Measurements from ENCODE around the gene FAM204A. TPM values are rescaled to one million over a fixed set of nuclear protein-coding genes. Genes with fewer than 3 reads are reported as not detected.

Gene FAM204A
- total RNA-seq, 5 donors from 2014 or later (not counting 1 experiment from before 2014, with no cell fraction given) = 57.1 to 63.3 (median 58.0) TPM

DNA sequence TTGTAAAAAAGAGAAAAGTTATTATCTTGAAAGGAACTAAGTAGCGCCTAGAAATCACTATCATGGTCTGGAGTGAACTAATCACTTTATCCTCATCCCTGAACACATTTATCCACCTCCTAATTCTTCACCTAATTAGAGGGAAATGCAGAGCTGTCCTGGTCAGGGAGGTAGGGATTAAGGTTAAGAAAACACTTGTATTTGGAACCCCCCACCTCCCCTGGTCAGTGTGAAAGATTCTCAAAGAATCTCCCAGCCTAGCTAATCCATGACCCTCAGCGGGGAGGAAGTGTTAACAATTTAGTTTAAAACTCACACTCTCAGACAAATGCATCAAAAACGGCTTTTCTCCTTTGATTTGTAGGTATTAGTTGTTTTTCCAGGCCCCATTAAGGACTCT, 83.8 kb downstream of the FAM204A start:
- CTCF ChIA-PET = no interaction called here

DNA sequence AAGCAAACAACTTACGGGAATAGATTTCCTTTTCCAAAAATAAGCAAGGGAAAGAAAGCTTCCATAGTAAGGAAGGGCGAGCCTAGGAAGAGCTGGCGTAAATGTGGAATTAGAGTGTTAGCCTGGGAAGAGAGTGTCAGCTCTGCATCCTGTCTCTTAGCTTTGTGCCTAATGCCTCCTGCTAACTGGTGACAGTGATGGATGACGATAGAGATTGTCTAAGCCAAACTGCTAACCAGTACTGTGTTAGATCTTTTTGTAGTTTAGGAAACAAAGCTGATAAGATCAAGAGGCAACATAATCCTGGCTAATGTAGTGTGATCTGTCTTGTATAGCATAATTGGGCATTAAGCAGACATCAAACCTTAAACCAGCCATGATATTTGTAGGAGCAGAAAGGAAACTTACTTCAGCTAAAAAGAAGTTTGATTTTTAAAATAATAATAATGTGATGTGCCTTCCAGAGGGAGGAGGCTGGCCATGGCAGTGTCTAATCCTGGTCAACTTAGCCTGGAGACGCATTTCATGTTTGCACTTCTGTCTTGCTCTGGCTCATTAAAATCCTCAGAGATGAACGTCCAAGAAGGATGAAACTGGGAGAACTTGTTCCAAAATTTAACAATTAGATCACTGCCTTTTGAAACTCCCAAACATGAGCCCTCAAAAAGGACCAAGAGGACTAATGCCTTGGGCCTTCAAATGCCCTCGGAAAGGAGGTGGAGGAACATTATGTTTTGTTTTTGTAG, 85.1 kb downstream of the FAM204A start:
- CTCF ChIA-PET = no interaction called here

More for the DNA sequence above, 83.8 kb downstream of the FAM204A start:
- Histone ChIP-seq H3K4me3 (ENCODE audit: control insufficient read depth in 1 of 2, extremely low read depth in 1 of 2, low read length in 1 of 2) (no peak overlapping the region), H3K27me3 (replicated peaks in 1 of 2; ENCODE audit: control insufficient read depth in 2 of 2, extremely low read depth in 1 of 2, insufficient read depth in 2 of 2, low read length in 1 of 2) (peaks cover 4 to 17% of the 10 kb centered on the region in 2 experiments), H3K36me3 (ENCODE audit: control insufficient read depth in 2 of 2, extremely low read depth in 1 of 2, insufficient read depth in 1 of 2, low read length in 1 of 2) (no peaks in the 10 kb centered on the region), H3K4me1 (ENCODE audit: control insufficient read depth in 1 of 2, extremely low read depth in 1 of 2, insufficient read depth in 2 of 2, low read length in 2 of 2) (no peaks in the 10 kb centered on the region), H3K9me3 (no peaks in the 10 kb centered on the region), H3K27ac (ENCODE audit: low read length) (no peak overlapping the region)
- Mint-ChIP-seq H3K27me3 (peaks cover 46 to 71% of the 10 kb centered on the region in 2 donors), H3K36me3 (no peaks in the 10 kb centered on the region), H3K4me1 (no peaks in the 10 kb centered on the region), H3K27ac (no peak overlapping the region), H3K9me3 (no peaks in the 10 kb centered on the region), H3K4me3 (no peak overlapping the region)
- WGBS (ENCODE audit: insufficient coverage) = no CpG with 5 or more reads among the region's 3 CpGs
- no peak for ATAC-seq (replicated peaks in 1 of 4)
- POLR2A ChIA-PET = no interaction called here
- DNase-seq = no peak

DNA sequence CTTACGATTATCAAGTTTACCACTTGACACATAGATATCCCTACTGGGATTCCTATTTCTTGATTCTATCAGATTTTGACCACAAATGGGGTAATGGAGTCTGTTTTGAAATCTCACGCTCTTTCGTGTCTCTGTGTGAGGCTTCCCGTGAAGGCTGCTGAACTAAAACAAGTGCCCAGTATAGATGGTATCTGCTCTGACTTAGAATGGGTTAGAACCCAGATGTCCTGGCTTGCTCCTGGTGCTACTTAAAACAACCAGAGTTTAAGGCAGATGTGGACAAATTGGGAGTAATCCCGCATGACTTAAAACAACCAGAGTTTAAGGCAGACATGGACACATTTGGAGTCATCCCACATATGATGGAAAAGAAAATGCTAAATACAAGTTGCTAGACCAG, 85.9 kb downstream of the FAM204A start:
- POLR2A ChIA-PET = no interaction called here
- Histone ChIP-seq H3K9me3 (no peaks in the 10 kb centered on the region), H3K27me3 (replicated peaks in 1 of 2; ENCODE audit: control insufficient read depth in 2 of 2, extremely low read depth in 1 of 2, insufficient read depth in 2 of 2, low read length in 1 of 2) (peaks cover 4 to 23% of the 10 kb centered on the region in 2 experiments), H3K4me3 (ENCODE audit: control insufficient read depth in 1 of 2, extremely low read depth in 1 of 2, low read length in 1 of 2) (no peak overlapping the region), H3K27ac (ENCODE audit: low read length) (no peak overlapping the region), H3K36me3 (ENCODE audit: control insufficient read depth in 2 of 2, extremely low read depth in 1 of 2, insufficient read depth in 1 of 2, low read length in 1 of 2) (no peaks in the 10 kb centered on the region), H3K4me1 (ENCODE audit: control insufficient read depth in 1 of 2, extremely low read depth in 1 of 2, insufficient read depth in 2 of 2, low read length in 2 of 2) (no peaks in the 10 kb centered on the region)
- ATAC-seq (replicated peaks in 1 of 4) (no peak), DNase-seq (no peak)
- no peak overlapping the region for H3K27ac Mint-ChIP-seq
- peaks cover 47 to 64% of the 10 kb centered on the region in 2 donors for H3K27me3 Mint-ChIP-seq
- no peaks in the 10 kb centered on the region for H3K9me3 Mint-ChIP-seq
- no peaks in the 10 kb centered on the region for H3K36me3 Mint-ChIP-seq
- 52% methylated on average over 3 of the region's 5 CpGs for WGBS (ENCODE audit: insufficient coverage)
- H3K4me3 Mint-ChIP-seq = no peak overlapping the region
- H3K4me1 Mint-ChIP-seq = no peaks in the 10 kb centered on the region
- CTCF ChIA-PET = no interaction called here

More for the DNA sequence above, 85.1 kb downstream of the FAM204A start:
- Mint-ChIP-seq H3K27me3 (peaks cover 40 to 65% of the 10 kb centered on the region in 2 donors), H3K36me3 (no peaks in the 10 kb centered on the region), H3K4me1 (no peaks in the 10 kb centered on the region), H3K27ac (no peak overlapping the region), H3K4me3 (no peak overlapping the region), H3K9me3 (no peaks in the 10 kb centered on the region)
- no peak overlapping the region for H3K27ac ChIP-seq (ENCODE audit: low read length)
- no peaks in the 10 kb centered on the region for H3K4me1 ChIP-seq (ENCODE audit: control insufficient read depth in 1 of 2, extremely low read depth in 1 of 2, insufficient read depth in 2 of 2, low read length in 2 of 2)
- no peaks in the 10 kb centered on the region for H3K9me3 ChIP-seq
- no peak for DNase-seq
- no peak overlapping the region for H3K4me3 ChIP-seq (ENCODE audit: control insufficient read depth in 1 of 2, extremely low read depth in 1 of 2, low read length in 1 of 2)
- H3K27me3 ChIP-seq (replicated peaks in 1 of 2; ENCODE audit: control insufficient read depth in 2 of 2, extremely low read depth in 1 of 2, insufficient read depth in 2 of 2, low read length in 1 of 2) = peaks cover 4 to 19% of the 10 kb centered on the region in 2 experiments
- POLR2A ChIA-PET = no interaction called here
- H3K36me3 ChIP-seq (ENCODE audit: control insufficient read depth in 2 of 2, extremely low read depth in 1 of 2, insufficient read depth in 1 of 2, low read length in 1 of 2) = no peaks in the 10 kb centered on the region
- 38% methylated on average over 3 of the region's 7 CpGs for WGBS (ENCODE audit: insufficient coverage)
- no peak for ATAC-seq (replicated peaks in 1 of 4)

DNA sequence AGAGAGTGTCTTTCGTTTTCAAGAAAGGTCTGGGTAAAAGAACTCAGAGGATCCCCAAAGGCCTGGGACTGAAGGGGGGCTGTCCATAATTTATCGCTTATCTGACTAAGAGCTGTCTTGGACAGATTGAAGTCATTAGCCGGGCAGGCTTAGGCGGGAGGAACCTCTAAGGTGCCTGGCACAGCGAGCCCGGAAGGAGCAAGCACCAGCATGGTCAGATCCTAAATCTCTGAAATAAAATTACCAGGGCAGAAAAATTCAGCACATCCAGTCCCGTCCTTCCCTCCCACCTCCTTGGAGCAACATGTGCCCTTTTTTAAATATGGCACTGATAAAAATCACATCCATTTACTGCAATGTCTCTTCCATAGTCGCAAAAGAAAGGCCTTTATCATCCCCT, 86.8 kb downstream of the FAM204A start:
- H3K36me3 ChIP-seq (ENCODE audit: control insufficient read depth in 2 of 2, extremely low read depth in 1 of 2, insufficient read depth in 1 of 2, low read length in 1 of 2) = no peaks in the 10 kb centered on the region
- Mint-ChIP-seq H3K9me3 (no peaks in the 10 kb centered on the region), H3K4me1 (no peaks in the 10 kb centered on the region), H3K4me3 (no peak overlapping the region), H3K27me3 (peaks cover 48 to 62% of the 10 kb centered on the region in 2 donors), H3K36me3 (no peaks in the 10 kb centered on the region), H3K27ac (no peak overlapping the region)
- ChIA-PET CTCF (no interaction called here), POLR2A (no interaction called here)
- H3K4me3 ChIP-seq (ENCODE audit: control insufficient read depth in 1 of 2, extremely low read depth in 1 of 2, low read length in 1 of 2) = no peak overlapping the region
- peaks cover 3 to 27% of the 10 kb centered on the region in 2 experiments for H3K27me3 ChIP-seq (replicated peaks in 1 of 2; ENCODE audit: control insufficient read depth in 2 of 2, extremely low read depth in 1 of 2, insufficient read depth in 2 of 2, low read length in 1 of 2)
- no peak overlapping the region for H3K27ac ChIP-seq (ENCODE audit: low read length)
- DNase-seq = no peak
- 88% methylated on average over 5 of the region's 8 CpGs for WGBS (ENCODE audit: insufficient coverage)
- no peaks in the 10 kb centered on the region for H3K9me3 ChIP-seq
- no peak for ATAC-seq (replicated peaks in 1 of 4)
- no peaks in the 10 kb centered on the region for H3K4me1 ChIP-seq (ENCODE audit: control insufficient read depth in 1 of 2, extremely low read depth in 1 of 2, insufficient read depth in 2 of 2, low read length in 2 of 2)

DNA sequence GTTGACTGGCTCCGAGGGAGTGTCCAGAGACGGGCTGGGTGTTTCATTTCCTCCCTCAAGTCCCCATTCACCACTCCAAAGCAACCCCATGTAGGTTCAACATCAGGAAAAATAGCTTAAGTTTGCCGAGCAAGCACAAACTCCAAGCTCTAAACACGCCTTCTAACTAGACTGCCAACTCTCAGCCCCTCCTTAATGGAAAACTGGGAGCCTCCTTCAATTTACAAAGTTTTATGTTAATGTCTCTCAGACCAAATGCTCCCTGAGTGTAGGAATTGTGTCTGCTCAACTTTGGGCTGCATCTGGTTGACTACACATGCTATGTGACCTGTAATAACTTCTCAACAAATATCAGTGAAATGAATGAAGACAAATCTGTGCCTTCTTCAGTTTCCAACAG, 87.5 kb downstream of the FAM204A start:
- Histone ChIP-seq H3K27me3 (replicated peaks in 1 of 2; ENCODE audit: control insufficient read depth in 2 of 2, extremely low read depth in 1 of 2, insufficient read depth in 2 of 2, low read length in 1 of 2) (peaks cover 2 to 26% of the 10 kb centered on the region in 2 experiments), H3K36me3 (ENCODE audit: control insufficient read depth in 2 of 2, extremely low read depth in 1 of 2, insufficient read depth in 1 of 2, low read length in 1 of 2) (no peaks in the 10 kb centered on the region), H3K4me1 (ENCODE audit: control insufficient read depth in 1 of 2, extremely low read depth in 1 of 2, insufficient read depth in 2 of 2, low read length in 2 of 2) (no peaks in the 10 kb centered on the region), H3K9me3 (no peaks in the 10 kb centered on the region), H3K4me3 (ENCODE audit: control insufficient read depth in 1 of 2, extremely low read depth in 1 of 2, low read length in 1 of 2) (no peak overlapping the region), H3K27ac (ENCODE audit: low read length) (no peak overlapping the region)
- ChIA-PET POLR2A (no interaction called here), CTCF (no interaction called here)
- Mint-ChIP-seq H3K9me3 (no peaks in the 10 kb centered on the region), H3K4me1 (no peaks in the 10 kb centered on the region), H3K36me3 (no peaks in the 10 kb centered on the region), H3K4me3 (no peak overlapping the region), H3K27me3 (peaks cover 48 to 62% of the 10 kb centered on the region in 2 donors), H3K27ac (no peak overlapping the region)
- WGBS (ENCODE audit: insufficient coverage) = no CpG with 5 or more reads among the region's 4 CpGs
- no peak for ATAC-seq (replicated peaks in 1 of 4)
- no peak for DNase-seq

DNA sequence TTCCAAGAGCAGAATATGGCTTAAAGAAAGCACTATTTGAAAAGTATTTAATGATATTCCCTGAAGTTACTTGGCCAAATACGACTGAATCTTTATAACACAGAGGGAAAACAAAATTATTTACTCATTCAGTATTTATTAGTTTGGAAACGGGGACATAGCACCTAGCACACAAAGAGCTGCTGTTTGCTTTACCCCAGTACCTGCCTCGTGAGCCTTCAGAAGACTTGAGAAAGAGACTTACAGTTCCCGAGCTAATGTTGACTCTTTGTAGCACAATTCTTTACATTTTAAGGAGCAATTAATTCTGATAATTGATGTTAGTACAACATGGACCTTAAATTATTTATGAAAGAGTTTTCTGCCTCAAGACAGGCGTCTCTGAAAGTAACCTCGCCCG, 88.7 kb downstream of the FAM204A start:
- H3K4me3 ChIP-seq (ENCODE audit: control insufficient read depth in 1 of 2, extremely low read depth in 1 of 2, low read length in 1 of 2) = no peak overlapping the region
- Mint-ChIP-seq H3K9me3 (no peaks in the 10 kb centered on the region), H3K4me3 (no peak overlapping the region), H3K36me3 (no peaks in the 10 kb centered on the region), H3K27ac (no peak overlapping the region), H3K4me1 (no peaks in the 10 kb centered on the region), H3K27me3 (peaks cover 54 to 68% of the 10 kb centered on the region in 2 donors)
- ATAC-seq (replicated peaks in 1 of 4) (no peak), DNase-seq (no peak)
- no peaks in the 10 kb centered on the region for H3K36me3 ChIP-seq (ENCODE audit: control insufficient read depth in 2 of 2, extremely low read depth in 1 of 2, insufficient read depth in 1 of 2, low read length in 1 of 2)
- no peaks in the 10 kb centered on the region for H3K4me1 ChIP-seq (ENCODE audit: control insufficient read depth in 1 of 2, extremely low read depth in 1 of 2, insufficient read depth in 2 of 2, low read length in 2 of 2)
- H3K9me3 ChIP-seq = no peaks in the 10 kb centered on the region
- 80% methylated on average over 3 of the region's 7 CpGs for WGBS (ENCODE audit: insufficient coverage)
- ChIA-PET POLR2A (no interaction called here), CTCF (no interaction called here)
- no peak overlapping the region for H3K27ac ChIP-seq (ENCODE audit: low read length)
- H3K27me3 ChIP-seq (replicated peaks in 1 of 2; ENCODE audit: control insufficient read depth in 2 of 2, extremely low read depth in 1 of 2, insufficient read depth in 2 of 2, low read length in 1 of 2) = peaks cover 7 to 30% of the 10 kb centered on the region in 2 experiments
